SJCRH30 (cell line): Measurements from ENCODE around the gene IDUA. TPM values are rescaled to one million over a fixed set of nuclear protein-coding genes. Genes with fewer than 3 reads are reported as not detected.
"Not testable (repeated sequence)": the region's sequence is repeated elsewhere in the genome, so short reads cannot be mapped to it uniquely, and the experiment has no call there.

Experiments used
- DNase-seq, 2 experiments: peaks; one replicate each; pipeline ENCODE4 v3.0.0-alpha.2; 2015 to 2020
- H3K27ac ChIP-seq: fragments of 250-450 bp; sonication (Bioruptor Pico); 2 replicates; pipeline ENCODE4 v1.5.1; 2020; ENCODE audit warnings: mild to moderate bottlenecking, moderate library complexity
- H3K27me3 ChIP-seq: fragments of 250-450 bp; sonication (Bioruptor Pico); 2 replicates; pipeline ENCODE4 v1.5.1; 2020; ENCODE audit warnings: mild to moderate bottlenecking, moderate library complexity
- H3K36me3 ChIP-seq: fragments of 250-450 bp; sonication (Bioruptor Pico); 2 replicates; pipeline ENCODE4 v1.5.1; 2020; ENCODE audit warnings: mild to moderate bottlenecking, moderate library complexity
- H3K4me1 ChIP-seq: fragments of 250-450 bp; sonication (Bioruptor Pico); 2 replicates; pipeline ENCODE4 v1.5.1; 2020; ENCODE audit warnings: mild to moderate bottlenecking, moderate library complexity
- H3K4me3 ChIP-seq: fragments of 250-450 bp; sonication (Bioruptor Pico); 2 replicates; pipeline ENCODE4 v1.5.1; 2020; ENCODE audit warnings: mild to moderate bottlenecking, moderate library complexity
- H3K9me3 ChIP-seq: fragments of 250-450 bp; sonication (Bioruptor Pico); replicated peaks from 2 replicates; pipeline ENCODE4 v1.5.1; 2020; ENCODE audit warnings: mild to moderate bottlenecking, moderate library complexity
- total RNA-seq: library from RNA; depleted of rRNA; stranded (reverse); fragments of >200 nt; shearing (Covaris generic); gene quantifications from 2 replicates; pipeline ENCODE4 v1.2.3, GENCODE V29; 2014

IDUA gene
- total RNA-seq, 1 experiment from 2014 or later: 2.3 TPM

DNA sequence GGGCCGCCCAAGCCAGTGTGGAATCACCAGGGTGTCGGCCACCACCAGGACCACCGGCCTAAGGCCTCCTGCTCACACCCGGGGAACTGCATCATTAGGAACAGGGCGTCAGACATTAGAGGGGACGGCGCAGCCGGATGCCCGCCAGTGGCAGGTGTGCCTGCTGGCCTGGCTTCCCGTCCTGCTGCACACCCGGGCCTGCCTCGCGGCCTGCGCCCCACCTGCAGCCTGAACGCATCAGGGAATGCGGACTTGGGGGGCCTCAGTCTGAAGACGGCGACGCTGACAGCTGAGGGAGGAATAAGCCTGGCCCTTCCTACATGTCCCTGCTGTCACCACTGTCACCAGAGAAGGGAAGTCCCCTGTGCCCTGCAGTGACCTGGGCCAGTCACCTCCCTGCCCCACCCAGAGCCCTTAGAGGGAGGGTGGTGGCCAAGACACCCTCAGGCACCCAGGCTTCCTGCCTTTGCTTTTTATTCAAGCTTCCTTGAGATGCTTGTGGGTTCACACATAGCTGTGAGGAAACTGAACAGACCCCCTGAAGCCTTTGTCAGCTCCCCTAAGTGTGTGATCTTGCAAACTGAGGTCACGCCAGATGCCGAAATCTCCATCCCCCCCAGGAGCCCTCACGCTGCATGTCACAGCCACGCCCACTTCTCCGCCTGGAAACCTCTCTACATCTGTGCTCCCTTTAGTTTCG is 16.6 kb upstream of the IDUA start:
- H3K4me1 ChIP-seq: no peaks in the 10 kb centered on the region
- no peak overlapping the region for H3K27ac ChIP-seq
- no peak for DNase-seq
- H3K27me3 ChIP-seq: no peaks in the 10 kb centered on the region
- H3K36me3 ChIP-seq: no peaks in the 10 kb centered on the region
- H3K4me3 ChIP-seq: no peak overlapping the region
- H3K9me3 ChIP-seq: no peaks in the 10 kb centered on the region

DNA sequence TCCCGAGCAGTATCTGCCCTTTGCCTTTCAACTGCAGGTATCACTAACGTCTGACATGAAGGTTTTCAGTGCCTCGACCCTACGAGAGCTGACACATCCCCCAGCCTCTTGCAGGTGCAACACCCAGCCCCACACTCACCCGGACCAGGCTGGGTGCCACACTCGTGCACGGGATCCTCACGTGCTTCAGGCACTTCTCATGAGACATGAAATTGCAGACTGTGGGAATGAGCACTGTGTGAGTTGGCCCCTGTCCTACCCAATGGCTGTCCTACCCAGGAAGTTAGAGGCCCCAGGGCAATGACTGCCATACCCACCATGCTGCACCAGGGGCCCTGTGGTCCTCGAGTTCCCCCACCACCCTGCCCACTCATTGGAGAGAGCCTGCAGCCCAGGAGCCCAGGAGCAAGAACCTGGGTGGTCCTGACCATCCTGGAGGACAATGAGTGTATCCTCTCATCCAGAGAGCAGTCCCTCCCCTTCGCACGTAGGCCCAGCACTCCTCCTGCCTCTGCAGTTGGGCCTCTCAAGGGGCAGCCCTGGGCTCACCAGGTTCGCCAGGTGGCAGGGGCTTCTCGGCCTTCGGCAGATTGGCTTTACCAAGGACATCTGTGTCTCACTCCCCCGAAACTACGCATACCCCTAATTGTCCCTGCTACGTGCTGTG is 15.9 kb upstream of the IDUA start:
- Histone ChIP-seq H3K9me3 (no peaks in the 10 kb centered on the region), H3K4me3 (no peak overlapping the region), H3K36me3 (no peaks in the 10 kb centered on the region), H3K4me1 (no peaks in the 10 kb centered on the region), H3K27ac (no peak overlapping the region), H3K27me3 (no peaks in the 10 kb centered on the region)
- no peak for DNase-seq

DNA sequence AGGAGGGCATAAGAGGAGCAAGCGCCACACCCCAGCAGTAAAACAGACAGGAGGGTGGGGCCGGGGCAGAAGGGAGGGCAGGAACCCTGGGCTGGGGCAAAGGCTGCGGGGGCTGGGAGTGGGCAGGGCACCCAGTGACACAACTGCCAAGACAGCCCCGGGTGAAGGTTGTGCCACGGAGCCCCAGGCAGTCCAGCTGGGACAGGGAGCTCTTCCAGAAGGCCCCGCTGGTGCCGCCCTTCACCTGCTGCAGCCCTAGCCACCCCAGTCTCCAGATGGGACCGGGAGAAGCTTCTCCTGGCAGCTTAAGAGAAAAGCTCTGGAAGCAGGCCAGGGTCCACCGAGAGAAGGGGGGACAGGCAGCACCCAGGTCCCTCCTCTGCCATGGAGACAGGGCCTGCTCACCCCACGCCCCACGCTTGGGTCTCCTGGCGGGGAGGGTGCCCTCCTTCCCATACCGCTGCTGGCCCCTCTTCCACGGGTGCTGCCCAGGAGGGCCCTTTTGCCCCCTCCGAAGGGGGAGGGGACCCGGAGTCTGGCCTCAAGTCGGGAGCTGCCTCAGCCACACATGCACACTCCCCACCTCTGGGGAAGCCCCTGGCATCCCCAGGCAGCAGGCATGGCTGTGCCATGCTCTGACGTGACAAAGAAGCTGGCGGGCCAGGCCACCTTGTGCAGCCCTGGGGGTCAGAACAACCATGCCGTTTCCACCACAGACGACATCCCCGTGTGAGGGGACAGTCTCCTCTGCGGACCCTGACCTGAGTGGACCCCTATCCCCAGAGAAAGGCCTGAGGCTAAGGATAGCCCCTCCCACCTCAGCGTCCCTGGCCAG is 15.0 kb upstream of the IDUA start:
- H3K36me3 ChIP-seq: no peaks in the 10 kb centered on the region
- H3K4me1 ChIP-seq: no peaks in the 10 kb centered on the region
- H3K27ac ChIP-seq: no peak overlapping the region
- H3K27me3 ChIP-seq: no peaks in the 10 kb centered on the region
- DNase-seq: no peak
- peak overlapping the region; percentile 75 for H3K4me3 ChIP-seq
- H3K9me3 ChIP-seq: no peaks in the 10 kb centered on the region

DNA sequence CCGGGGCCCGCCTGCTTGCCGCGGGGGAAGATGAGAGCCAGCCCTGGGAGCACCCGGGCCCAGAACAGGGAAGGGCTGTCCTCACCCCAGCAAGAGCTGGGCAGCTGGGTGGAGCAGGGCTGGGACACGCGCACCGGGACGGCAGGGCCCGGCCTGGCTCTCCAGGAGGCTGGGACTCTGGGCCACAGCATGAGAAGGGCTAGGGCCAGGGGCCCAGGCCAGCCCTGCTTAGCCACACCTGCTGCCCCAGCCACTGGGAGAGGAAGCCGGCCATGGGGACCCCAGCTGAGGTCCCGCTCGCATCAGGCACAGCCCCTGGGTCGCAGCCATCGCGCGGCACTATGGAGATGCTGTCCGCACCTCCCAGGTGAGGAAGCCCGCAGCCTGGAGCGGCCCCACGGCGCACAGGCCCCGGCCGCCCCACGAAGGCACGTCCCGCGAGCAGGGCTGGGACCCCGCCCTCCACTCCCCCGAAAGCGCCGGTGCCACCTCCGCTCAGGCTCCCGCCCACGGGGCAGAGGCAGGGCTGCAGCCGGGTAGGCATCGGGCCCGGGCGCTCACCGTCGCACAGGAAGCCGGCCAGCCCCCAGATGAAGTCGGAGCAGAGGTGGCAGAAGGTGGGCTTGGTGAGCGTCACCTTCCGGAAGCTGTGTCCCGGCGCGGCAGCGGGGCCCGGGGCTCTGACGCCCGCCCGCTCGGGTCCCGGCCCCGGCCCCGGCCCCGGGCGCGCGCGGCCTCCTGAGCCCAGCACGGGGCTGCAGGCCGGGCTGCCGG is 14.0 kb upstream of the IDUA start:
- Histone ChIP-seq H3K27me3 (no peaks in the 10 kb centered on the region), H3K4me3 (peak overlapping the region; percentile 75), H3K4me1 (no peaks in the 10 kb centered on the region), H3K27ac (no peak overlapping the region), H3K36me3 (no peaks in the 10 kb centered on the region), H3K9me3 (no peaks in the 10 kb centered on the region)
- DNase-seq: peak in 1 of 2 experiments; percentile 45

DNA sequence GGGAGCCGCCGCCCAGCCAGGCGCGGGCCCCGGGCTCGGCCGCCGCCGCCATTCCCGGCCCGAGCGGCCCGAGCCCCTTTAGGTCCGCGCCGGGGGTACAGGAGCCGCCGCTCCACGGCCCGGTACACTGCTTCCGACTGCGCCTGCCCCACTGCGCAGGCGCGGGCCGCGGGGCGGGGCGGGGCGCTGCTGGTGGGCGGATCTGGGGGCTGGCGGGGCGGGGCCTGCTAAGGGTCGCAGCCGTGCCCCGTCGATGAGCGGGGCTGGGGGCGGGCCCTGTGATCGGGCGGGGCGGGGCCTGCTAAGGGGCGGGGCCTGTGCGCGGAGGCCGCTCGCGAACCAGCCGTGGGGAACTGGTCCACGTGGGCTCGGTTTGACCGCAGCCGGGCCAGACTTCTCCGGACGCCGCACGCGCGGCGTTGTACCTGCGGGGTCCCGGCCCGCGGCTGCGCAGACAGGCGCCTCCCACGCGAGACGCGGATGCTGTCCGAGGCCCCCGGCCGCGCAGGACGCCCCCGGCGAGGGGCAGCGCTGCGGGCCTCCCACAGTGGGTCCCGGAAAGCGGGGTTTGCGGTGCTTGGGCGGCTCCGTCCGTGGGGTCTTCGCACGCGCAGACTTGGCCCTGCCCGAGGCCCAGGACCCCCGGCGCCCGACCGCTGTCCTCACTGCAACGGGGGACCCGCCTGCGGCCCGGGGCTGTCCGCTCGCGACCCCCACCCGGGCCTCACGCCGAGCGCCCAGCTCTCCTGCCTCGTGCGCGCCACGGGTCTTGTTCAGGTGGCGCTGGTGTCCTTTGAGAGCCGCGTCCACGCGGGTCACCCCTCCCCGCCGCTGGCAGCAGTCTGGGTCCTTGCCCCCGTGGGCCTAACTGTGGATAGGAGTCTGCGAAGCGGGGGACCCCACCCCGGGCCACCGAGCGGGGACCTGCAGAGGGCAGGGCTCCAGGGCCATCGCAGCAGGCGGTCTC is 13.1 kb upstream of the IDUA start, which contains the start of gene DGKQ:
DGKQ (minus strand) TSS at position 139 of the 967 bp plus-strand sequence; CDS start at position 52, 87 bp downstream.
- Histone ChIP-seq H3K27me3 (no peaks in the 10 kb centered on the region), H3K36me3 (no peaks in the 10 kb centered on the region), H3K4me3 (peak within 1 kb of the TSS; percentile 75), H3K4me1 (no peaks in the 10 kb centered on the region), H3K9me3 (no peaks in the 10 kb centered on the region), H3K27ac (no peak within 1 kb of the TSS)
- DNase-seq: peak; percentile 54 to 71

DNA sequence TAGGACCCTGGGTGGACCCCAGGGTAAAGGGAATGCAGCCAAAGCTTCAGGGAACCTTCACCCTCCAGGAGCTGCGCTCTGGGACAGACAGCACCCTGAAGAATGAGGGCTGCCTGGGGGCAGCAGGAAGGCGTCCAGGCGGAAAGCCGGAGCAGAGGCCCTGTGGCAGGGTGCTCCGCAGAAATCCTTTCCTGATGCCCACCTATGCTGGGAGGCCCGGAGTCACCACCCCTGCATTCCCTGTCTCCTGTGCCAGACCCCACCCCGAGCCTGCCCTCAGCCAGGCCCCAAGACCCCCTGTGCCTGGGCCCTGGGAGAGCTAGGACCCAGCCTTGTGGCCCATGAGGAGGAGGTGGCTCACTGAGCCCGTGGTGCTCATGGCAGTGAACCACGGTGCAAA is 12.2 kb upstream of the IDUA start:
- DNase-seq: no peak
- H3K4me1 ChIP-seq: no peaks in the 10 kb centered on the region

DNA sequence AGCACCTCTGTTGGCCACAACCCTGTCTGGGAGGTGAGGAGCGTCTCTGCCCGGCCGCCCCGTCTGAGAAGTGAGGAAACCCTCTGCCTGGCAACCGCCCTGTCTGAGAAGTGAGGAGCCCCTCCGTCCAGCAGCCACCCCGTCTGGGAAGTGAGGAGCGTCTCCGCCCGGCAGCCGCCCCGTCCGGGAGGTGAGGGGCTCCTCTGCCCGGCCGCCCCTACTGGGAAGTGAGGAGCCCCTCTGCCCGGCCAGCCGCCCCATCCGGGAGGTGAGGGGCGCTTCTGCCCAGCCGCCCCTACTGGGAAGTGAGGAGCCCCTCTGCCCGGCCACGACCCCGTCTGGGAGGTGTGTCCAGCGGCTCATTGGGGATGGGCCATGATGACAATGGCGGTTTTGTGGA is 10.8 kb upstream of the IDUA start:
- DNase-seq, H3K27me3 ChIP-seq, H3K9me3 ChIP-seq, H3K4me3 ChIP-seq, H3K27ac ChIP-seq, H3K4me1 ChIP-seq, H3K36me3 ChIP-seq: not testable (repeated sequence)

More for the DNA sequence above, 12.2 kb upstream of the IDUA start:
- Histone ChIP-seq H3K9me3 (no peaks in the 10 kb centered on the region), H3K4me3 (no peak overlapping the region), H3K27me3 (no peaks in the 10 kb centered on the region), H3K27ac (no peak overlapping the region), H3K36me3 (no peaks in the 10 kb centered on the region)

DNA sequence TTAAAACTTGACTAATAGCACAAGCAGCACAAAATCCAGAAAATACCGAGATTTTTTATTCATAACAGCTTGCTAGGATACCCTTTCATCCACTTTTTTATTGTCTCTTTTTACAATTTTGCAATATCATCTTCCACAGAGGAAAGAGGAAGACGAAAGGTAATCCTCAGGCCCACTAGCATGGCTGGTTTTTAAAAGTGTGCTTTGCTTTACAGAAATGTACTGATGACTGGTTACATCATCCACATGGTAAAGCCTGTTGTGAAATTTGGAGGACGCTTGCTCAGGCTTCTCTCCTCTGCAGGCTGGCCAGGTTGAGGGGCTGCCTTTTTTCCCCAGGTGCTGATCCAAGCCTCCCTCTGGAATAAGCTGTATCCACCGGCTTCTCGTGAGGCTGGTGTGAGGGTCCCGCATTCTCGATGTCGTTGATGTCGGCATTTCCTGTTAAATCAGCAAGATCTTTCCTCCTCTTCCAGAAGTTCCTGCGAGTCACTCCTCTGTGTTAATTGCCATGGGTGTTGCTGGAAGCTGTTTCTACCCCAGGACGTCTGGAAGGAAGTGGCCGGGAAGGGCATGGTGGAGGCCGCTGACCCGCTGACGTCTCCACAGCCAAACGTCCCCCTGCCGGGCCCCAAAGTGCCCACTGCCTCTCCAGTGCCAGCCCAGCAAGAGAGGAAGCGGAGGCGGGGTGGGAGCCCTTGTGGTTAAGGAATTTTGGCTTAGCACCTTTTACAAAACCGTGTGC is 7.7 kb upstream of the IDUA start:
- Histone ChIP-seq H3K4me1 (no peaks in the 10 kb centered on the region), H3K27me3 (no peaks in the 10 kb centered on the region), H3K4me3 (no peak overlapping the region), H3K27ac (no peak overlapping the region), H3K36me3 (no peaks in the 10 kb centered on the region), H3K9me3 (no peaks in the 10 kb centered on the region)
- no peak for DNase-seq

DNA sequence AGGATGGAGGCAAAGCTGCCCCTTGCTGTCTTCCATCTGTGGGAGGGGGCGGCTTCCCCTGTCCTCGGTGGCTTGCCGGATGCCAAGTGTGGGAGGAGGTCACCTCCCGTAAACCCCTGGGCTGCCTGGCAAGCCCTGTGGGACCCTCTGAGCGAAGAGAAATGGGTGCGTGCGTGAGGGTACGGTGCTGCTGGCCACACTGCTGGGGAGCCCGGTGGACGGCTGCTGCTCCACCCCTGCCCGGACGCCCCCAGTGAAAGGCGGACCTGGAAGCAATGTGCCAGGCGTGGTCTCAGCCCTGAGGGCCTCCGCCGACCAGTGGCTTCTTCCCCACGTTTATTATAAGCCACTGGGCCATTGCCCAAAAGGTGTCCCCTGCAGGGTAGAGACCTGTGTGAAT is 4.6 kb upstream of the IDUA start:
- H3K27me3 ChIP-seq: no peaks in the 10 kb centered on the region
- no peaks in the 10 kb centered on the region for H3K36me3 ChIP-seq
- H3K4me3 ChIP-seq: no peak overlapping the region
- no peak for DNase-seq
- no peaks in the 10 kb centered on the region for H3K9me3 ChIP-seq
- H3K4me1 ChIP-seq: no peaks in the 10 kb centered on the region
- H3K27ac ChIP-seq: no peak overlapping the region

DNA sequence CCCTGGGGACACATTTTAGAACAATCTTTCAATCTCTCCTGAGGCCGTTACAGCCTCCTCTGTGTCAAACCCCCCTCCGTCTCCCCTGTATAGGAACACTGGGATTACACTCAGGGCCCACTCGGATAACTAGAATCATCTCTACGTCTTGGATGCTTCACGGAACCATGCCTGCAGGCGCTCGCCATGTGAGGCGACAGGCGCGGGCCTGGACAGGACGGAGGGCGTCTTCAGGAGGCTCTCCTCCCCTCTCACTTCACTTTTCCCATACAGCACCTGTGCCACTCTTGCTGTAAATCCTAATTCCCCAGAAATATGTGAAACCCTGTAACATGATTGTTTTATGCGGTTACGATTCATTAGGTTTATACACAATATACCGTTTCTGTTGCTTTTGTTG is 4.0 kb upstream of the IDUA start:
- Histone ChIP-seq H3K9me3 (no peaks in the 10 kb centered on the region), H3K4me3 (no peak overlapping the region), H3K27ac (no peak overlapping the region), H3K27me3 (no peaks in the 10 kb centered on the region), H3K36me3 (no peaks in the 10 kb centered on the region), H3K4me1 (no peaks in the 10 kb centered on the region)
- no peak for DNase-seq

DNA sequence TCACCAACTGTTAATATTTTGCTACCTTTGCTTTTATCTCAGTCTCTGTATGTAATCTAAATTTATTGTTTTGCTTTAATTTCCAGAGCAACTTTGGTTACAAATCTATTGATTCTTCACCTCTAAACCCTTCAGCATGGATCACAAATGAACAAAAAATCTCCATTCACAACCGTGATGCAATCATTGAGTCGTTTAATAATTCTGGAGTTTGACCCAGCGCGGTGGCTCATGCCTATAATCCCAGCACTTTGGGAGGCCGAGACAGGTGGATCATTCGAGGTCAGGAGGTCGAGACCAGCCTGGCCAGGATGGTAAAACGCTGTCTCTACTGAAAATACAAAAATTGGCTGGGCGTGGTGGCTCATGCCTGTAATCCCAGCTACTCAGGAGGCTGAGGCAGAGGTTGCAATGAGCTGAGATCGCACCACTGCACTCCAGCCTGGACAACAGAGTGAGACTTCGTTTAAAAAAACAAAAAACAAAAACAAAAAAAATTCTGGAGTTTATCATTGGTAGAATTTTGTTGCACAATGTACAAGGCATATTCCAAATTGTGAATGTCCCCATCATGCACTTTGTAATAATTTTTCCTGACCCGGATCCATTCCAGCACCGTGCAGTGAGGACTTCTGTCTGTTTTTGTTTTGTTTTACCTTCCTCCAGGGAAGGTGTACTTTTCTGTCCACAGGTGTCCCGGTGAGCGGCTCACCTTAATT is 2.3 kb upstream of the IDUA start:
- no peaks in the 10 kb centered on the region for H3K9me3 ChIP-seq
- no peaks in the 10 kb centered on the region for H3K27me3 ChIP-seq
- no peak overlapping the region for H3K4me3 ChIP-seq
- no peaks in the 10 kb centered on the region for H3K36me3 ChIP-seq
- no peak for DNase-seq
- no peaks in the 10 kb centered on the region for H3K4me1 ChIP-seq
- H3K27ac ChIP-seq: no peak overlapping the region

DNA sequence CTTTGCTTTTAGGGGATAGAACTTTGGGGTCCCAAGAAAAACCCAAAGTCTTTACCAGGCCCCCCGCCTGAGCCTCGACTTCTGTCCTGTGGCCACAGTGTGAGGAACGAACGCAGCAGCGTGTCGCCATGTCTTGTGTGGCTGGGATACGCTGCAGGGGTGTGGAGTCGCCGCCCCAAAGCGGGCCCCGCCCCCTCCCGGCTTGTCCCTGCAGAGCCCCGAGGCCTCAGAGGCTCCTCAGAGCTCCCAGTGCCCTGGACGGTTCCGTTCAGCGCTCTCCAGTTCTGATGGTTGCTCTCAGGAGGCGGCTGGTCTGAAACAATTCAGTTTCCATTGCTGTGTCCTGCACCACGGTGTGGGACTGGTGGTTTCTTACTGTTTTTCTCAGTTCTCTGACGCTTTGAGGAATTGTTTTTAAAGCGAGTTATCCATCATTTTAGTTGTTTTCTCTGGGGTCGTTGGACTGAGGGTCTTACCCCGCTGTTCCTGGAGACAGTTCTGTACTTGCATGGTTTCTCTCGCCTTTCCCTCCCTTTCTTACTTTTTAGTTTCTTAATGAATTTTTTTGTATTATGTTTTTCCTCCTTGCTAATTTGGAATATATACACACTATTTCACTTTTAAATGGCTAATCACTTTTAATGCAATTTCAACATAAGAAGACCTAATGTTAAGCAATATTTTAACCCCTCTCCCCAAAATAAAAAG is 1.6 kb upstream of the IDUA start:
- peak in 1 of 2 experiments; percentile 26 for DNase-seq
- Histone ChIP-seq H3K4me1 (no peaks in the 10 kb centered on the region), H3K27ac (no peak overlapping the region), H3K27me3 (no peaks in the 10 kb centered on the region), H3K36me3 (no peaks in the 10 kb centered on the region), H3K4me3 (no peak overlapping the region), H3K9me3 (no peaks in the 10 kb centered on the region)
